SH-SY5Y (cell line): Measurements from ENCODE around the gene TBC1D22A.

Source experiments
- GATA2 ChIP-seq: IDR thresholded peaks from 2 replicates; pipeline ENCODE4 v1.6.1; 2011; ENCODE audit warnings: mild to moderate bottlenecking, low read depth, low read length
- GATA3 ChIP-seq: IDR thresholded peaks from 2 replicates; pipeline ENCODE4 v1.6.1; 2011; ENCODE audit warnings: low read depth, mild to moderate bottlenecking, low read length, moderate library complexity

DNA sequence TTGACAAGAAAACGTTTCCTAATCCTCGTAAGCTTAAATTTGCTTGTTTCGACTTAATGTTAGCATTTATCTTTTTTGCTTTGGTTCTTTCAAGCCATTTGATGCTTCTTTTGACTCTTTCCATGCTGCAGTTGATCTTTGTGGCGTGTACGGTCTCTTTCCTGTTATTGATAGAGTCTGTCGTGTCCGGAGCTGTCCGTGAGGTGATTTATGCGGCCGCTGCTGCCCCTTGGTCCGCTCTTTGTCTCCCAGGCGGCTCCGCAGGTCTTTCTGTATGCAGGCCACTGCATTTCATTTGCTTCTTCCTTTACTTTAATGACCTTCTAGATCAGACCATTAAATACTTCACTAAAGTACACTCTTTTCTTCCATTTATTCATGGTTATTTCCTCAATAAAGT is 50.3 kb downstream of the TBC1D22A start:
- TF ChIP-seq GATA3 (no peak), GATA2 (no peak)
